HG02973 (cell line): ENCODE data around the gene CHN1.

Experiments used
- ATAC-seq: cut with Tn5 transposase; IDR thresholded peaks from one replicate; pipeline ENCODE4 v1.9.1; 2021; ENCODE audit warnings: moderate library complexity; ENCODE audit not compliant: unreplicated experiment

Gene CHN1, protein sequence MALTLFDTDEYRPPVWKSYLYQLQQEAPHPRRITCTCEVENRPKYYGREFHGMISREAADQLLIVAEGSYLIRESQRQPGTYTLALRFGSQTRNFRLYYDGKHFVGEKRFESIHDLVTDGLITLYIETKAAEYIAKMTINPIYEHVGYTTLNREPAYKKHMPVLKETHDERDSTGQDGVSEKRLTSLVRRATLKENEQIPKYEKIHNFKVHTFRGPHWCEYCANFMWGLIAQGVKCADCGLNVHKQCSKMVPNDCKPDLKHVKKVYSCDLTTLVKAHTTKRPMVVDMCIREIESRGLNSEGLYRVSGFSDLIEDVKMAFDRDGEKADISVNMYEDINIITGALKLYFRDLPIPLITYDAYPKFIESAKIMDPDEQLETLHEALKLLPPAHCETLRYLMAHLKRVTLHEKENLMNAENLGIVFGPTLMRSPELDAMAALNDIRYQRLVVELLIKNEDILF

DNA sequence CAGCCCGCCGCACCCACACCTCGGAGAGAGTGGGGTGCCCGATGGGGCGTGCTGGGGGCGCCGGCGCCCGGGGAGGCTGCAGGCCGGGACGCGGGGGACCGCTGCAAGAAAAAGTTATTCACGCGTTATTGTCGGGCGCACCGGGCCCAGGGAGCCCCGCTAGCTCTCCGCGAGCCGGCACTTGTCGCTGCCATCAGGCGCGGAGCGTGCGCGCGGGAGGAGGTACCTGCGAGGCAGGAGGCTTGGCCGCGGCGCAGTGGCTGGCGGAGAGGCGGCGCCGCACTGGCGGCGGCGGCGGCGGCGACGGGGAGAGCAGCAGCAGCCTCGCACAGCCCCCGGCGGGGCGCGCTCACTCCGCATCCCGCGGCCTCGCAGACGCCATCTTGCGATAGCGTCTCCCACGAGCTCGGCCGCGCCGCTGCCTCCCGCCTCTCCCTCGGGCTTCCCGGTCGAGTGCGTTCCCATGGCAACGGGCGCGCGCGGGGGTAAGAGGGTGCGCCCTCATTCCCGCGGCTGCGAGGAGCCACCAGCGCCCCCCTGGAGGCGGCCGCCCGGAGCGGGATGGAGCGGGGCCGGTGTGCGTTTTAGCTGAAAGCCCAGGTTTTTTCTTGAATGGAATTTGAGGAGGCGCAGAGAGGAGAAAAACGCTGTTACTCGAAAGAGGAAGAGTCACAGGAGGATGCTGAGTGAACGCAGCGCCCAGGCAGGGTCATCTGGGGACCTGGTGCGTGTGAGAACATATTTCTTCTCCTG is at the start of gene CHN1:
Gene CHN1, minus strand, starts transcription at position 402 of the 753 bp plus-strand sequence. CDS start 469 bp downstream, outside the sequence.
- ATAC-seq = peak; percentile 79

DNA sequence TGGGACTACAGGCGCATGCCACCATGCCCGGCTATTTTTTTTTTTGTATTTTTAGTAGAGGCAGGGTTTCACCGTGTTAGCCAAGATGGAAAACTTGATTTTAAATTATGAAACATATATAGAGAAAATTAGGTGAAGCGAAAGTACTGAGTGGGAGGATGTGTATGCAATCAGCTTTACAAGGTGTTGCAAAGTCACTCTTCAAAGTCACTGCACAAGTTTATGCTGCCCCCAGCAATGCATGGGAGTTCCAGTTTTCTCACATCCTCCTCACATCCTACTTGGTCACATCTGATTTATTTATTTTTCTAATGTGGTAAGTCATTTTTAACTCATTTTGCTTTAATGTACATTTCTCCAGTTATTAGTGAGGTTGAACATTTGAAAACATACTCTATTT is 49.2 kb upstream of the CHN1 start:
- ATAC-seq = no peak

DNA sequence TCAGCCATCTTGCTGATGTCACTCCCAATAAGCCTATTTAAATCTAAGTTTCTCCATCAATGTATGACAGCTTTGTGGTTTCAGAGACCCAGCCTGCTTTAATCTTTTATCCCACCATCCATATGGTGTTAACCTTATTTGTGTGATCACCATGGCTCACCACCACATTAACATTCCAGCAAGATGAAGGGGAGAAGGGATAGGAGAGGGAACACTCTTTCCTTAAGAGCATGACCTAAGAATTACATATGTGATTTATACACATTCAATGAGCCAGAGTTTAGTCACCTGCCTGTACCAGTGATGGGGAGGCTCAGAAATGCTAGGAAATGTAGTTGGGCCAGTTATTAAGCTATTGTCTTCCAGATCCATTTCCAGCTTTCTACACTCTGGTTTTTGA is 44.5 kb upstream of the CHN1 start:
- no peak for ATAC-seq

DNA sequence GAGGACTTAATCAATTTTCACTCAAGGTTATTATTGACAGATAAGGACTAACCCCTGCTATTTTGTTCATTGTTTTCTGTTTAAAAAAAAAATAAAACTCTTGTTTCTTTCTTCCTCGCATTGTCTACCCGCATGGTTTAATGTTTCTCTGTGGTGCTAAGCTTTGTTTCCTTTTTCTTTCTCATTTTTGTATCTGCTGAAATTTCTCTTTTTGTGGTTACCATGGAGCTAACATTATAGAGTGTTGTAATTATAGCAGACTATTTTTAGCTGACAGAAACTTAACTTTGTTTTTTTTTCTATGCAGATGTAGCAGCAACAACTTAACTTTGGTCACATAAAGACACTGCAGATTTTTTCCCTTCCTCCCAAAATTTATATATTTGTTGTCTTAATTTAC is 43.1 kb upstream of the CHN1 start:
- ATAC-seq = no peak

DNA sequence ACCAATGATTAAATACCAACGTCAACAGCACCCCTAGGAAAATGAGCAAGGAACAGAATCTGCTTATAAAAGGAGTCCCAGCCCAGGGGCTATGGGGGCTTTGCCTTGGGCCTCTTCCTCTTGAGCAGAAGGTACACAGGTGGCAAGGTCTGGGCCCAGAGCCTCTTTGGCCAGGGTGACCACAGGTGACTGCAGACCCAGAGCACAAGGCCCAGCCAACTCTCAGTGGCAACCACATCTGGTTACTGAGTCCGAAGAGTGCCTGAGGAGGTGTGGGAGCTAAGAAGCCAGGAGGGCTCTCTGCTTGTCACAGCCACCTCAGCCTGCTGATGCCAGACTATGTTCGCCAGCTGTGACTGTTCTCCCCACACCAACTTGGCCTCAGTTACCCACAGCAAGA is 34.3 kb upstream of the CHN1 start:
- ATAC-seq = no peak

DNA sequence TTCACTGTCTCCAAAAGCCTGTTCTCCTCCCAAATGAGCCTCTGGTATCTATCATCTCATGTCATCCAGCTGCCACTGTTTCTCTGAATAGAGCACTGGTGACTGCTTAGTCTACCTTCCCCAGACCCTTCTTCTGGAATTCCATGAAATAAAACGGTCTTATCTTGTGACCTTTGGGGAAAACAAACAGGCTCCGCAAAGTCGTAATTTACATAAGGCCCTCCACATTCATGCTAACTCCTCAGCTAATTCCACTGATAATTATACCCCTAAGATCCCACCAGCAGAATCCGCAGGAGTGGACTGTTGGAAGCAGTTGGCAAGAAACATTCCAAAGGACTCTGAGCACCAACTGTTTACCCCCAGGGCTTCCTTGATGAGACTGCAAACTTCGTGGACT is 33.9 kb upstream of the CHN1 start:
- no peak for ATAC-seq

DNA sequence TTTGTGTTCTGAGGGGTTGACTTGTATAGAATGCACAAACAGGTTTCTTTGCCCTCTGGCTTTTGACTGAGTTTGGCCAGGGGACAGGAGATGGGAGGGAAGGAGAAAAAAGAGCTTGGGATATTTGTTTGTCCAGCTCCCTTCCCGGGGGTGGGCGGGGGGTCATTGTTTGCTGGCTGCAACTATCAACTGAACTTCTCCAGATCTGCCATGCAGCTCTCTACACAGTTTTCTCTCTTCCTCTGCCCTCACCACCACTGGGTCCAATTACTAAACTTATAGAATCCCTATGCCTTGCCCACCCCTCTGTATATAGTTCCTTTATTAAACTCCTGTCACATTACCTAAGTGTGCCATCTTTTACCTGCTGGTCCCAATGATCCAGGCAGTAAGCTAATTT is 32.8 kb upstream of the CHN1 start:
- ATAC-seq = no peak

DNA sequence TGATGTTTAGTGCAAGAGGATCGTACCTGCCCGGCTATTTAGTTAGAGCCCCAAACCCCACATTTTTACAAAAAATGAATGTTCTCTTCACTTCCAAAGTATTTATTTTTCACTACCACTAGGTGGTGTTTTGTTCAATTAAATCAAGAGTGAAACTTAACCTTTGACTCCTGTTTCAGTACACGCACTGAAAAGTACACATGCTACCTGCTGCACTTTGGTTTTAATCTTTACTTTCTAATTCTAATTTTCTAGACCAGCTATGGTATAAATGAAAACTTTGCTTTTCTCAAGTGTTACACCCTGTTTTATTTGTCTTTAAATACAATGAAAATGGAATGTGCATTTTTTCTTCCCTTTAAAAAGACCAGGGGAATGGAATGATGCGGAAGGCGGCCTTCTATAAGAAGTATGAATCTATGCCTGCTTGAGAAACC is 31.4 kb upstream of the CHN1 start:
- ATAC-seq = peak; percentile 77

DNA sequence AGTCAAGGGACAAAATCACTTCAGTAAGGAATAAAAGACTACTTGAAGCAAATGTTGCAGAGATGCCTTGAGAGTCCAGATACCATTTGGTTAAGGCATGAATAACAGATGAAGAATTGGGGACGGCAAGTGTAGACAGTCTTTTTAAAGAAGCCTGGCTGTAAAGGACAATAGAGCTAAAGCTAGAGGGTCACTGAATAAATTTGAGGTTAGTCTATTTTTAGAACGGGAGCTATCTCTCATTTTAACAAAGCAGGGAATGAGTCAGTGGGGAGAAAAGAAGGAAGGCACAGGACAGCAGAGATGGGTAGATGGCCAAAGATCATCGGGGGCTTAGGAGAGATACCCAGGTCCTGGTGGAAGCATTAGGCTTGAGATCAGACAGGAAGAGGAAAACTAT is 30.6 kb upstream of the CHN1 start:
- ATAC-seq = no peak

DNA sequence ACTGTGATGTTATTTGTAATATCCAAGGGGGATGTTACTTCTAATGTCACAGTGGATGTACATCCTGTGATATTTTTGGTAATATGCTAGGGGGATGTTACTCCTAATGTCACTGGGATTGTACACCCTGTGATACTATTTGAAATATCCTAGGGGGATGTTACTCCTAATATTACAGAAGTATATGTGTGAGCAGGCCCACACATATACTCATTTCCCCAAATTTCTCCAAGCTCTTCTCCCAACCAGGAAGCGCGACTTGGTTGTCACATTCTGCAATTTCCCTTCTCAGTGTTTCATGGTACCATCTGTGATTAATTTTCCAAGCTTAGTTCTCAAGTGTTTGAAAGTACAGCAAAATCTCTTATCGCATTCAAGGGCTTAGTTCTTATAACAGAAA is 29.5 kb upstream of the CHN1 start:
- ATAC-seq = no peak

DNA sequence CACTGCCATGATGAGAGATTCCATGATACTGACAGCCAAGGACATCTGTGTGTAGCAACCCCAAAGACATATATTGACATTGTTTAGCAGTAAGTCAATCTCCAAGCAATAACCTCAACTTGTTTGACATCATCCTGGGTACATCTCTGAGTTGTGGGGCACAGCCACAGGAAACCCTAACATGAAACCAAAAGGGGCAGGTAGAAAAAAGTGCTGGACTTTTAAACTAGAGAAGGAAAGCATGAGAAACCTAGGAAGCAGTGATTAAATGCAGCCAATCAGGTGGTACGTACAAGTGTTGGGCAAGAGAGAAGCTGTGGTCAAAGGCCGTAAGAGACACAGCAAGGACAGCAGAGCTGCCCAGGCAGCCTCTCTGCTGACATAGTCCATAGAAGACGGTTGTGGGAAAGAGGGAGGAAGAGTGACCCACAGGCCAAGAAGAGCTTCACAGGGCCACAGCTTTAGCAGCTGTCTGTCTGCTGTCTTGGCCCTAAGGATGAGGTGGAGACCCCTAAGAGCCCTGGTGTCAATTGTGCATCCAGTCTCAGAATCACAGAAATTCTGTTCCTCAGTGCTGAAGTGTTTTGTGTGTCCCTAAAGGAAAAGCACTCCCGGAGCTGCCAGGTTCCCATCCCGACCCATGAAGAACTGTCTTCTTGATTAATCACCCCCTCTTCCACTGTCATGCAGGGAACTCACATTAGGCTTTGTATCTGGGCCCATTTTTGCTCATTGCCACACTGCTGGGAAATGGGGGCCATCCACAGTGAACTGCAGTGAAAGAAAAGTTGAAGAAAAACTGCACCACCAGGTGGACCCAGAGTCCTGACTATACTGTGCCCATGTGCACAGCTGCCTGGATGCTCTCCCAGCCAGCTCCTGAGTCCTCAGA is 25.4 kb upstream of the CHN1 start:
- no peak for ATAC-seq

DNA sequence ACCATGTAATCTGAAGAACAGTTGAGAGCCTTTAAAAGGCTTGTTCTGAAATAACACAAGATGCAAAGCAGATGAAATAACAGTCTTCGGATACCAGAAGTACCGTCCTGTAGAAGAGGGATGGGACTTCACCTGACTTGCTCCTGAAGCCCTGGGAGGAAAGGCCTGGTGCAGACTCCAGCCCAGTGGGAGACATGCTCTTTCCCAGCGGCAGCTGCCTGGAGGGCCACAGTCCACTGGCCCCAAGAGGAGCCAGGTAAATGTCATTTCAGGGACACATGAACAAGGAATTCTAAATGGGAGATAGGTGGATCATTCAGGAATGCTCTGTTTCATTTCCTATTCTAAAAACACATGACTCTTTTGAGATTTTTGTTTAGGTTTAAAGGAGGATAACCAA is 22.6 kb upstream of the CHN1 start:
- no peak for ATAC-seq

DNA sequence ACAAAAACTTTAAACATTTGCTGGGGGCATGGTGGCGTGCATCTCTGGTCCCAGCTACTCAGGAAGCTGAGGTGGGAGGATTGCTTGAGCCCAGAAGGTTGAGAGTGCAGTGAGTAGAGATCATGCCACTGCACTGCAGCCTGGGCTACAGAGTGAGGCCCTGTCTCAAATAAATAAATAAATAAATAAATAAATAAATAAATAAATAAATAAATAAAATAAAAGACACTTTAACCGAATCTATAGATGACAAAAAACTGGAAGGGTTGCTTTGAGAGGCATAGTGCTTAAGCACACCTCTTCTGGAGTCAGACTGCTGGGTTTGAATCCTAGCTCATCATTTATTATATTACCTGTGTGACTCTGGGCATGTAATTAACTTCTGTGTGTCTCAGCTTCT is 21.2 kb upstream of the CHN1 start:
- no peak for ATAC-seq

DNA sequence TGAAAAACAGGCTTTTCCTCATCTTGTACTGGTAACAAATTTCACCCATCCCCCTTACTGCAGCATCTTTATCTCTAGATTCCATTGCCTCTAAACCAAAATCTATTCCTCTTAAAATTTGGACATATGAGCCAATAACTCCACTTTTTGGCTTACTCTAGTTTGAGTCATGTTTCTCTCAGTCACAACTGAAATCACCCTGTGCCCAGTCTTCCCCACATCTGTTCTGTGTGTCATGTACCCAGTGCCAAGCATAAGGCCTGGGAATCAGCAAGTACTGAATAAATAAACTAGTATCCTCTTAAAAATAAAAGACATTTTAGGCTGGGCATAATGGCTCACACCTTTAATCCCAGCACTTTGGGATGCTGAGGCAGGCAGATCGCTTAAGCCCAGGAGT is 20.8 kb upstream of the CHN1 start:
- ATAC-seq = no peak

DNA sequence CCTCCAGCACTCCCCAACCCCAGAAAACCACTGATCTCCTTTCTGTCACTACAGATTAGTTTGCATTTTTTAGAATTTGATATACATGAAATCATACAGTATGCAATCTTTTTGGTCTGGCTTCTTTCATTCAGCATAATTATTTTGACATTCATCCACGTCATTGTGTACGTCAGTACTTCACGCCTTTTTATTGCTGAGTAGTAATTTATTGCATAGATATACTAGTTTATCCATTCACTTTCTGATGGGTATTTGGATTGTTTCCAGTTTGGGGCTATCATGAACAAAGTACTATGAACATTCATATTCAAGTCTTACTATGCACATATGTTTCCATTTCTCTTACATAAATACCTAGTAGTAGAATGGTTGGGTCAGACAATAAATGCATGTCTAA is 20.1 kb upstream of the CHN1 start:
- ATAC-seq = no peak

DNA sequence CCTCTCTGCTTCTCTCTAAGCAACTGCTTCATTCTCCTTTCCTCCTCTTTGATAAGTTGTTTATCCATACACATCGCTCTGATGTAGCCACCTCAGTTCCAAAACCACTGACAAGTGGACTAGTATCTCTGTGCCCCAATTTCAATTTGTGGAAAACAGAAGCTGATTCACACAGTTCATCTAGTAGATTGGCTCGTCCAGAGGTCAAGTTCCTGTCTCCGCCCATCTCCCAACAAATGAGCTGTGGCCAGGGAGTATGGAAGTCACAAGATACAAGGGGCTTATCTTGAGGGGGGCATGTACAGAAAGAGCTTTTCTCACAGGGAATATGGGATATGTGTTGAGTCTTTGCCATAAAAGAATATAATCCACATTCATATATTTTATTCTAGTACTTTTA is 17.7 kb upstream of the CHN1 start:
- ATAC-seq = no peak

DNA sequence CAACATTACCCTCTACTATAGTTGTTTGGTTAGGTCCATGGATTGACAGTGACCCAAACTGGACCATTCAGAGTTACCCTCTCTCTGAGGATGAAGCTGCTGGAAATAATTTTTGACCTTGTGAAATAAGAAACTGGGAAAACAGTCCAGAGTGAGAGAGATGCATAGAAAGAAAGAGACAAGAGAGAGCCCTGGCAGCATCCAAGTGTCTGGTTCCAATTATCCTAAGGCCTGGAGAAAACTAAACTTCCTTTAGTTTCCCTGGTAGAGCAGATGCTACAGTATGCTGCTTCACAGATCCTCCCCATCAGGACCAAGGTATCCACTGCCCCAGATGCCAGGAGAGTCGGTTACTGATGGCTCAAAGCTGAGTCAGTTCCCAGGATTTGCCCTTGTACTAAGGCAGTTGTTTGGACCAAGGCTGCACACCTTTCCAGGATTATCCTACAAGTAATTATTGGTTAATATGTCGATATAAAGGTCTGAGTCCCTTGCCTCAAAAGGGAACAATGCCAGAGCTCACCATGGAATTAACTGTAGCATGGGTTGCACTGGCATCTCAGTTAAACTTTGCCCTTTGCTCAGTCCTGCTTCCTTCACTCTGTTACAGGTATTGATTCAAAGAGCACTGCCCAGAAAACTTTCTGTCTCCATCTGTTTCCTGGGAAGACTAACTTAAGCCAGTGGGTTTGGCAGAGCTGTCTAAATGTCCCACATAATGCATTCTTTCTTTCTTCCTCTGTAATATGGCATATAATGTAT is 14.6 kb upstream of the CHN1 start:
- ATAC-seq = no peak

DNA sequence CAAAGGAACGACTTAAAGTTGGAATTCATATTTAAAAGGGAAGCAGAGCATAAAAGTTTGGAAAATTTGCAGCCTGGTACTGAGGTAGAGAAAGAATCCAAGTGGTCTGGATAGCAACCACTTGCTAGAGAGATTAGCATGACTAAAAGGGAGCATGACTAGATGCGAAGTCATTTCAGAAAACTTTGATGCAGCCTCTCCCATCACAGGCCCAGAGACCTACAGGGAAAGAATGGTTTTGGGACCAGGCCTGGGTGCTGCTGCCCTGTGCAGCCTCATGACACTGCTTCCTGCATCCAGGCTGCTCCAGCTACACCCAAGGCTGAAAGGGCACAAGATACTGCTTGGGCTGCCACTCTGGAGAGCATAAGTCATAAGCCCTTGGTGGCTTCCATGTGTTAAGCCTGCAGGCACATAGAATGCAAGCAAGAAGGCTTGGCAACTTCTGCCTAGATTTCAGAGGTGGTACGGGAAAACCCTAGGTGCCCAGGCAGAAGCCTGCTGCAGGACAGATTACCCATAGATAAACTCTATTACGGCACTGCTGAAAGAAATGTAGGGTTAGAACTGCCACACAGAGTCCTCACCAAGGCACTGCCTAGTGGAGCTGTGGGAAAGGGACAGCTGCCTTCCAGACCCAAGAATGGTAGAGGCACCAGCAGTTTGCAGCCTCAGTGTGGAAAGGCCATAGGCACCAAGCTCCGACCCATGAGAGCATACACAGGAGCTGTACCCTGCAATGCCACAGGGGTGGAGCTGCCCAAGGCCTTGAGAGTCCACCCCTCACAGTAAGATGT is 12.6 kb upstream of the CHN1 start:
- no peak for ATAC-seq

DNA sequence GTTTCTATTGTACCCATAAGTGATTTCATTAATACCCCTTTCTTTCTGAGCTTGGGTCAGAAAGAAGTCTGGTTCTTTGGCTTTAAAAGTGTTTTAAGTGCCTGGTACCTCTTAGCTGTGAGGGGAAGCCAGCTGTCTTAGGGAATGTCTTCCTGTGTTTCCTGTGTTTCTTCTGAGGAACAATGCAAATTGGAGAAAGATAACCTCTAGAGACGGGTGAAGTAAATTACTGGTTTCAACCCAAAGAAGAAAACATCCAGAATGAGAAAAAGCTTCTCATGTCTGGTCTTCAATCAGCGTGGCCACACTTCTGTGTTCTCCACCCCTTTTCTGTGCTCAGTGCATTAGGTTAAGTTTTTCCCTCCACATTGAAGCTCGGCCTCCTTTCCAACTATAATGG is 10.2 kb upstream of the CHN1 start:
- no peak for ATAC-seq

DNA sequence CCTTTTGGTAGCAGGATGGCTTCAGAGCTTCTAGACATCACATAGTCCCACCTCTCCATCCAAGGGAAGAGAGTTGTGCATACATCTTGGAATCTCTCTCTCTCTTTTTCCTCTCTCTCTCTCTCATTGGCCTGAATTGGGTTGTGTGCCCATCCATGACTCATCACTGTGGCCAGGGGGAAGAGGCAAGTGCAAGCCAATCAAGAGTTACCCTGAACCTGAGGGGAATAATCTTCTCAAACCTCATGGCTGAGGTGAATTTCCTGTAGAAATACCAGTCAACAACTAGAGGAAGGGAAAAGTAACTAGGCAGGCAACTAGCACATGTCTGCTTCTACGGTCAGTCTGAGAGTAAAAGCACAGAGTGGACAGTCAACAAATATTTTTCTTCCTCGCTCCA is 7.3 kb upstream of the CHN1 start:
- ATAC-seq = no peak
